K562 (cell line): ENCODE data around the gene MRPL11.

Experiments
- HDAC2 ChIP-seq: fragments of 450-650 bp; IDR thresholded peaks from 2 replicates; pipeline ENCODE4 v1.6.1; 2016; ENCODE audit warnings: mild to moderate bottlenecking
- NFE2L1 ChIP-seq: fragments of 450-650 bp; IDR thresholded peaks from 2 replicates; pipeline ENCODE4 v1.6.1; 2016; ENCODE audit warnings: missing genetic modification characterization, low read depth, mild to moderate bottlenecking, missing compliant biosample characterization, moderate library complexity, borderline replicate concordance
- POLR2AphosphoS5 ChIP-seq: IDR thresholded peaks from 2 replicates; pipeline ENCODE4 v1.6.1; 2011; ENCODE audit warnings: mild to moderate bottlenecking, low read depth, low read length, moderate library complexity; ENCODE audit not compliant: control insufficient read depth, insufficient read depth
- SMAD1 ChIP-seq: fragments of 150-350 bp; IDR thresholded peaks from 2 replicates; pipeline ENCODE4 v1.6.1; 2014; ENCODE audit warnings: low read length, low read depth; ENCODE audit not compliant: partially characterized antibody
- ZFP1 ChIP-seq: fragments of 450-650 bp; formaldehyde crosslinking; IDR thresholded peaks from 2 replicates; pipeline ENCODE4 v1.4.0; 2020; ENCODE audit warnings: mild to moderate bottlenecking, mixed read lengths

DNA sequence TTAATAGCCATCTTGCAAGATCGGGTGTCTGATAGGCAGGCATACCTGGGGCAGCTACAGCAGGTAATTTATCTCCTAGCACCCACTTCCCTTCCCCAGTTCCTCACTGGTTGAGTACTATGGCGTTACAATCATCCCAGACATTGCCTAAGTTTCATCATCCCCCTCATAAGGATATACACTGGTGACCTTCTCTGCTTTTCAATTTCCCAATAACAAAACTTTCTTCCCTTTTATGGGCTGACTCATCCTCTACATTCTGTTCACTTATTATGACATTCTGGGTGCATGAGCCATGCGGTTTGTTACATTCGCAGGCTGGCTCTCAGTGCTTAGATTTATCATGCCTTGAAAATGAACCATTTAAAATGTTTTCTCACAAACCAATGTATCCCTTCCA is 5.0 kb upstream of the MRPL11 start:
- TF ChIP-seq NFE2L1, result no peak
- no peak for TF ChIP-seq HDAC2
- no peak for TF ChIP-seq ZFP1
- no peak for TF ChIP-seq SMAD1
- TF ChIP-seq POLR2AphosphoS5, result no peak
